ENCODE data around the gene PSTPIP1. TPM values are rescaled to one million over a fixed set of nuclear protein-coding genes. Genes with fewer than 3 reads are reported as not detected.

PSTPIP1 gene
- total RNA-seq, 4 donors from 2014 or later: 7.7 to 11.8 (median 8.1) TPM

GRCh38 chr15:77033417-77033728 lies 38.4 kb downstream of the PSTPIP1 start:
- Histone ChIP-seq H3K27me3 (peaks cover 0 to 31% (median 0%) of the 10 kb centered on the region in 4 donors), H3K4me1 (peaks cover 0 to 18% (median 4%) of the 10 kb centered on the region in 4 donors), H3K9me3 (no peaks in the 10 kb centered on the region), H3K4me3 (no peak overlapping the region), H3K27ac (replicated peaks in 1 of 4) (no peak overlapping the region), H3K36me3 (peaks cover 0 to 15% (median 3%) of the 10 kb centered on the region in 4 donors)
- 100% methylated on average over 1 of the region's 4 CpGs for WGBS
- no peak for DNase-seq (ENCODE audit: extremely low spot score)
- intact Hi-C loops (cut with DNase I): loop anchor here (5.0 kb wide), 1 partner anchor 61 kb away; no protein-coding TSS in a partner anchor
- no peak for TF ChIP-seq POLR2AphosphoS5 (IDR thresholded peaks at IDR 0.05)

DNA sequence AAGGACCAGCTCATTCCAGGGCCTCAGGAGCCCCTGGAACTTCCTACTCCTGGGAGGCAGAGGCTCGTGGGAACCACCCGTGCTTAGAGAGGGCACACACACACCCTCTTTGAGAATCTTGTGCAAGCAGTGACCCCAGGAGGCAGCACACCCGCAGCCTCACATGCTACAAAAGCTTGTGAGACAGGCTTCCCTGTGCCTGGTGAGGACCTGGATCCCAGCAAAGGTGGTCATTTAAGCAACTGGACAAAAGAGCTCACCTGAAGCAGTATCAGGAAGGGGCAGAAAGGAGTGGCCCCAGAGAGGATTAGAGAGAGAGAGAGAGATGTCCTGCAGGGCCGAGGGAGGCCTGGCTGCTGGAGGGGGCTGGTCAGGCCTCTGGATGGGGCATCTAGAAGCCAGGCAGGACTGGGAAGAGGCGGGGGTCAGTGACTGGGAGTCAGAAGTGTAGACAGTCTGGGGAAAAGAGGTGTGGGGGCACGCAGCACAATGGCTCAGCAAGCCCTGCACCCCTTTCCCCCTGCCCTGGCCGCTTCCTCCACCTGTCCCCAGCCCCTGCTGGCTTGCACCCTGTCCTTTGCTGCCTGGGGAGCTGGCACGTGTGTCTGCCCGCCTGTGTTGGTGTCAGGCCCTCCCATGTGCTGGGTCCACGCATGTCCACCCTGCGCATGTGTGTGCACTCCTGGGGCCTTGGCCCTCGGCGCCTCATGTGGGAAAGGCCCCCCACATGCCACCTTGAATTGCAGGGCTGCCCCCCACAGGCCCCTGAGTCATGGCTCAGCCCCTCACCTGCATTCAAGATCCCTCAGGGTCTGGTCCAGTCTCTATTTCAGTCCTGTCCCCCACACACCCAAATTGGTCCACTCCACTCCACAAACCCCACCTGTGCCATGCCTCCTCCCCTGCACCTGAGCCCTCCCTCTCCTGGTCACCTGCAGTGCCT lies 39.1 kb downstream of the PSTPIP1 start:
- 80% methylated on average over 13 of the region's 13 CpGs for WGBS
- H3K4me1 ChIP-seq: peaks cover 0 to 13% (median 0%) of the 10 kb centered on the region in 4 donors
- DNase-seq (ENCODE audit: extremely low spot score): no peak
- peaks cover 0 to 25% (median 0%) of the 10 kb centered on the region in 4 donors for H3K27me3 ChIP-seq
- intact Hi-C loops (cut with DNase I): loop anchor here (5.0 kb wide), 1 partner anchor 62 kb away; no protein-coding TSS in a partner anchor
- no peaks in the 10 kb centered on the region for H3K9me3 ChIP-seq
- no peak overlapping the region for H3K4me3 ChIP-seq
- TF ChIP-seq, protein P1, sequence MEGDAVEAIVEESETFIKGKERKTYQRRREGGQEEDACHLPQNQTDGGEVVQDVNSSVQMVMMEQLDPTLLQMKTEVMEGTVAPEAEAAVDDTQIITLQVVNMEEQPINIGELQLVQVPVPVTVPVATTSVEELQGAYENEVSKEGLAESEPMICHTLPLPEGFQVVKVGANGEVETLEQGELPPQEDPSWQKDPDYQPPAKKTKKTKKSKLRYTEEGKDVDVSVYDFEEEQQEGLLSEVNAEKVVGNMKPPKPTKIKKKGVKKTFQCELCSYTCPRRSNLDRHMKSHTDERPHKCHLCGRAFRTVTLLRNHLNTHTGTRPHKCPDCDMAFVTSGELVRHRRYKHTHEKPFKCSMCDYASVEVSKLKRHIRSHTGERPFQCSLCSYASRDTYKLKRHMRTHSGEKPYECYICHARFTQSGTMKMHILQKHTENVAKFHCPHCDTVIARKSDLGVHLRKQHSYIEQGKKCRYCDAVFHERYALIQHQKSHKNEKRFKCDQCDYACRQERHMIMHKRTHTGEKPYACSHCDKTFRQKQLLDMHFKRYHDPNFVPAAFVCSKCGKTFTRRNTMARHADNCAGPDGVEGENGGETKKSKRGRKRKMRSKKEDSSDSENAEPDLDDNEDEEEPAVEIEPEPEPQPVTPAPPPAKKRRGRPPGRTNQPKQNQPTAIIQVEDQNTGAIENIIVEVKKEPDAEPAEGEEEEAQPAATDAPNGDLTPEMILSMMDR (IDR thresholded peaks at IDR 0.05): no peak
- TF ChIP-seq POLR2A (IDR thresholded peaks at IDR 0.05; ENCODE audit: low read depth) (no peak), EP300 (IDR thresholded peaks at IDR 0.05) (no peak), POLR2AphosphoS5 (IDR thresholded peaks at IDR 0.05) (no peak)
- peaks cover 0 to 21% (median 6%) of the 10 kb centered on the region in 4 donors for H3K36me3 ChIP-seq
- no peak overlapping the region for H3K27ac ChIP-seq (replicated peaks in 1 of 4)

DNA sequence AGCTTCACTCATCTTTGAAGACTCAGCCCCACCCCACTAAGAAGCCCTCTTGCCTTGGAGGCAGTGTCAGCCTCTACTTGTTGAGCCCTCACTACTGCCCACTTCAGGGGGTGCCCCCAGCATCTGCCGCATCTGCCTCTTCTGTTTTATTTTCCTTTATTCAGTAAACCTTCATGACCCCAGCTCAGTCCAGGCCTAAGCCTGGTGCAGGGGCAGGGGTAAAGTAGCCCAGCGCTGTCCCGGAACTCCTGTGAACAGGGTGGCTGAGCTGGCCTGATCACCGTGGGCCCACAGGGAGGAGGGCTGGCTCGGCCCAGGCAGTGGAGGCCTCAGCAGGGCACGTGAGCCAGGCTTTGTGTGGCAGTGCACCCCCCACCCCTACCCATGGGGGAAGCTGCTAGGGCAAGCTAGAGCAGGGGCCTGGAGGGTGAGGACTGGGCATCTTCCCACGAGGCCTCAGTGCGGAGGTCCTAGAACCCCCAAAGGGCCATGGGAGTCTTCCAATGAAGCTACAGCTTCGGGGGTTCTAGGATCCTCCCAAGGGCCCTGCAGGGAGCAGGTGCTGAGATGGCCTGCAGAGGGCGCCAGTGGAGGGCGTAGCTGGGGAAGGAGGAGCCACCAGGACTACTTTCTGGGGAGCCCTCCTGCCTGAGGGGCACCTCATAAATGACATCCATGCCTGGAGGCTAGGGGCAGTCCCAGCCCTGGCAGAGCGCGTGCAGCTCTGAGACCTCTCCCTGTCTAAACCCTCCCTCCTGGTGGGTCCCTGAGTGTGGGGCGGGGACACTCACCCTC lies 40.0 kb downstream of the PSTPIP1 start:
- peaks cover 0 to 24% (median 10%) of the 10 kb centered on the region in 4 donors for H3K36me3 ChIP-seq
- intact Hi-C loops (cut with DNase I): loop anchor here (5.0 kb wide), 1 partner anchor 63 kb away; no protein-coding TSS in a partner anchor
- no peaks in the 10 kb centered on the region for H3K9me3 ChIP-seq
- H3K27ac ChIP-seq (replicated peaks in 1 of 4): no peak overlapping the region
- 65% methylated on average over 8 of the region's 14 CpGs for WGBS
- TF ChIP-seq, protein P1 (IDR thresholded peaks at IDR 0.05): peak; percentile 36 to 60 (median 47)
- no peak for TF ChIP-seq POLR2AphosphoS5 (IDR thresholded peaks at IDR 0.05)
- peaks cover 0 to 13% (median 0%) of the 10 kb centered on the region in 4 donors for H3K4me1 ChIP-seq
- no peak overlapping the region for H3K4me3 ChIP-seq
- H3K27me3 ChIP-seq: peaks cover 0 to 18% (median 0%) of the 10 kb centered on the region in 4 donors
- DNase-seq (ENCODE audit: extremely low spot score): no peak

DNA sequence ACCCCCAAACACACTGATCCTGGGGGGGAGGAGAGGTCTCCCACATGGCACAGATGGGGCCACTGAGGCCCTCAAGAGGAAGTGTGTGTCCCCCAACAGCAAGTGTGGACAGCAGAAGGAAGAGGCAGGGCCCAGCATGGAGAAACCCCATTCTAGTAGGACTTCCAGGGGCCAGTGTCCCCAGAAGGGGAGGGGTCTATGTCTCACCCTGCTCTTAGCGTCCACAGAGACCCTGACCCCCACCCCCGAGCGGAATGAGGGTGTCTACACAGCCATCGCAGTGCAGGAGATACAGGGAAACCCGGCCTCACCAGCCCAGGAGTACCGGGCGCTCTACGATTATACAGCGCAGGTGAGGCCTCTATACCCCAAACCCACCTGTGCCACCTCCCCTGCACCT lies 40.7 kb downstream of the PSTPIP1 start:
- peaks cover 0 to 29% (median 10%) of the 10 kb centered on the region in 4 donors for H3K36me3 ChIP-seq
- peaks cover 0 to 11% (median 0%) of the 10 kb centered on the region in 4 donors for H3K27me3 ChIP-seq
- H3K4me3 ChIP-seq: no peak overlapping the region
- intact Hi-C loops (cut with DNase I): no loop called here
- H3K4me1 ChIP-seq: peaks cover 0 to 13% (median 0%) of the 10 kb centered on the region in 4 donors
- 100% methylated on average over 5 of the region's 9 CpGs for WGBS
- no peak overlapping the region for H3K27ac ChIP-seq (replicated peaks in 1 of 4)
- no peaks in the 10 kb centered on the region for H3K9me3 ChIP-seq
- TF ChIP-seq, protein P1 (IDR thresholded peaks at IDR 0.05): no peak
- TF ChIP-seq EP300 (IDR thresholded peaks at IDR 0.05) (no peak), POLR2A (IDR thresholded peaks at IDR 0.05; ENCODE audit: low read depth) (no peak), POLR2AphosphoS5 (IDR thresholded peaks at IDR 0.05) (no peak)
- no peak for DNase-seq (ENCODE audit: extremely low spot score)
